Astrocyte (in vitro differentiated cells and primary cell): ENCODE measurements around the gene DSCAM.
A peak's percentile ranks its signal among the peaks of the same experiment; 100 is the strongest.

Experiments
- EZH2 ChIP-seq: IDR thresholded peaks from 2 replicates; pipeline ENCODE4 v1.6.1; 2012; ENCODE audit warnings: mild to moderate bottlenecking, low read length, inconsistent platforms; ENCODE audit not compliant: insufficient read depth
- TF ChIP-seq, protein P1 (sequence below): IDR thresholded peaks from 2 replicates; pipeline ENCODE4 v1.5.1; 2011; ENCODE audit warnings: low read depth, mild to moderate bottlenecking, inconsistent platforms, low read length, moderate library complexity; ENCODE audit not compliant: insufficient read depth

- TF ChIP-seq, protein P1, sequence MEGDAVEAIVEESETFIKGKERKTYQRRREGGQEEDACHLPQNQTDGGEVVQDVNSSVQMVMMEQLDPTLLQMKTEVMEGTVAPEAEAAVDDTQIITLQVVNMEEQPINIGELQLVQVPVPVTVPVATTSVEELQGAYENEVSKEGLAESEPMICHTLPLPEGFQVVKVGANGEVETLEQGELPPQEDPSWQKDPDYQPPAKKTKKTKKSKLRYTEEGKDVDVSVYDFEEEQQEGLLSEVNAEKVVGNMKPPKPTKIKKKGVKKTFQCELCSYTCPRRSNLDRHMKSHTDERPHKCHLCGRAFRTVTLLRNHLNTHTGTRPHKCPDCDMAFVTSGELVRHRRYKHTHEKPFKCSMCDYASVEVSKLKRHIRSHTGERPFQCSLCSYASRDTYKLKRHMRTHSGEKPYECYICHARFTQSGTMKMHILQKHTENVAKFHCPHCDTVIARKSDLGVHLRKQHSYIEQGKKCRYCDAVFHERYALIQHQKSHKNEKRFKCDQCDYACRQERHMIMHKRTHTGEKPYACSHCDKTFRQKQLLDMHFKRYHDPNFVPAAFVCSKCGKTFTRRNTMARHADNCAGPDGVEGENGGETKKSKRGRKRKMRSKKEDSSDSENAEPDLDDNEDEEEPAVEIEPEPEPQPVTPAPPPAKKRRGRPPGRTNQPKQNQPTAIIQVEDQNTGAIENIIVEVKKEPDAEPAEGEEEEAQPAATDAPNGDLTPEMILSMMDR: peak; percentile 37
- no peak for TF ChIP-seq EZH2
Observed at GRCh38 chr21:40466893-40467483, 380.0 kb downstream of the DSCAM start.
